IPS-15b (cell line): ENCODE results near the gene FYN.

Experiments
- H3K27me3 ChIP-seq: one replicate; pipeline ENCODE4 v1.6.1; 2013; ENCODE audit warnings: low read length; ENCODE audit not compliant: control insufficient read depth, insufficient read depth
- H3K36me3 ChIP-seq: one replicate; pipeline ENCODE4 v1.6.1; 2013; ENCODE audit warnings: low read length; ENCODE audit not compliant: control insufficient read depth, insufficient read depth
- H3K4me1 ChIP-seq: one replicate; pipeline ENCODE4 v1.6.1; 2013; ENCODE audit warnings: mild to moderate bottlenecking, low read length; ENCODE audit not compliant: control insufficient read depth, insufficient read depth
- H3K4me3 ChIP-seq: one replicate; pipeline ENCODE4 v1.5.1; 2013; ENCODE audit warnings: low read depth, low read length
- H3K9ac ChIP-seq: one replicate; pipeline ENCODE4 v1.6.1; 2013; ENCODE audit warnings: low read depth, mild to moderate bottlenecking, low read length
- H3K9me3 ChIP-seq: one replicate; pipeline ENCODE4 v1.6.1; 2013; ENCODE audit warnings: mild to moderate bottlenecking, low read length; ENCODE audit not compliant: control insufficient read depth, insufficient read depth

FYN gene

DNA sequence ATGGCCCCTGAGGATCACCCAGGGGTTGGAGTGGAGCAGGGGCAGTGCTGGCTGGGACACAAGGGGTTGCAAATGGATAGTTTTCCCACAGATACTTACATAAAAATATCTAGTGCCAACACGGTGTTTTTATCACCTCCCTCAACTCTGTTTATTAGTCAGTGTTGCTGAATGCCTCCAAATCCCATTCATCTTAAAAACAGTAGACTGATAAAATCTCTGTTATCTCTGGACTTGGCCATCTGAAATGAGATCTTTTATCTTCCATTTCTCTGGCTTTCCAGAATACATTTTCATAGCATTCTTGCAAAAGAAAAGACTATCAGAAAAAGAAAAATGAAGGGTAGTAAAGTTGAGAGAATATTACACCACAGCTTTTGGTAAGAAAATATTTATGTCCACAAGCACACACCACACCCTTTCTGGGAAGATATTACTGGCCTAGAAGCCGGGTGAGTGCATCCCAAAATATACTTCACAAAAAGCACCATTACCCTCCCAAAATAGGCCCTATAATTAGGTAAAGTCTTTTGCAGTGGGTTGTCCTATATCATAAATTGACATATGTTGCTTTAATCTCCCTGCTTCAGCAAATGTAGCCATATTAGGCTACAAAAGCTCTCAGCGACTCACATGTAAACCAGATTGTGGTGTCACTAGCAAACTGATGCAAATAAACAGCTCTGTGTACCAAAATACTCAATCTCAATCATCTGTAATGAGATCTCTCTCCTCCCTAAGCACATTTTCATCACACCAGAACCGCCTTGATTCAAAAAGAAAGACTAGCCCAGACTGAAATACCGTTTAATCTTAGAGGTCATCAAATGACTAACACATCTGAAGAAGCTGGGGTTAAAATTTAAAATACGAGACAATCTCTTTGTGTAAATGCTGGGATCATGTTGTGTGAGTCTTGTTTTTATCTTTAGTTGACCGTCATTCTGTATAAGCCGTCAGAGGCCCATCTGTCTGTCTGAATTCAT, 96.7 kb downstream of the FYN start:
- no peak overlapping the region for H3K4me3 ChIP-seq

GRCh38 chr6:111775145-111775922, 97.9 kb downstream of the FYN start:
- no peaks in the 10 kb centered on the region for H3K9me3 ChIP-seq
- no peak overlapping the region for H3K4me3 ChIP-seq
- peaks cover 7% of the 10 kb centered on the region for H3K4me1 ChIP-seq
- no peaks in the 10 kb centered on the region for H3K36me3 ChIP-seq
- H3K27me3 ChIP-seq = no peaks in the 10 kb centered on the region
- H3K9ac ChIP-seq = no peak overlapping the region

More for the DNA sequence above, 96.7 kb downstream of the FYN start:
- H3K4me1 ChIP-seq = peaks cover 4% of the 10 kb centered on the region
- H3K36me3 ChIP-seq = no peaks in the 10 kb centered on the region
- H3K27me3 ChIP-seq = no peaks in the 10 kb centered on the region
- H3K9ac ChIP-seq = no peak overlapping the region
- H3K9me3 ChIP-seq = no peaks in the 10 kb centered on the region

DNA sequence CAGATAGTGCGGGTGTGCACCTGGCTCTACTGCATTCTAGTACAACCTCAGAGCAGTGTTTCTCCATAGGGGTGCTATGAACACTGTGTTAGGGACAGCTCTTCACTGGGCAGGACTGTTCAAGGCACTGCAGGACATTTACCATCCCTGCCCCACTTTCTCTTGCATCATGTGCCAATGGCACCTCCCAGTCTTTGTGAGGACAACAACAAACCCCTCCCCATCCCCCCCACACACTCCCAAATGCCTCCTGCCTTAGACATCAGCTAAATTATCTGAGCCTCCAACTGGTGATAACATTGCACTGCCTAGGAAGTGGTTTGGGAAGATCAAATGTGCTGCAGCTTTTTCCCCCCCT, 98.9 kb downstream of the FYN start:
- Histone ChIP-seq H3K36me3 (no peaks in the 10 kb centered on the region), H3K27me3 (no peaks in the 10 kb centered on the region), H3K9me3 (no peaks in the 10 kb centered on the region), H3K4me1 (peaks cover 7% of the 10 kb centered on the region), H3K4me3 (no peak overlapping the region), H3K9ac (no peak overlapping the region)

DNA sequence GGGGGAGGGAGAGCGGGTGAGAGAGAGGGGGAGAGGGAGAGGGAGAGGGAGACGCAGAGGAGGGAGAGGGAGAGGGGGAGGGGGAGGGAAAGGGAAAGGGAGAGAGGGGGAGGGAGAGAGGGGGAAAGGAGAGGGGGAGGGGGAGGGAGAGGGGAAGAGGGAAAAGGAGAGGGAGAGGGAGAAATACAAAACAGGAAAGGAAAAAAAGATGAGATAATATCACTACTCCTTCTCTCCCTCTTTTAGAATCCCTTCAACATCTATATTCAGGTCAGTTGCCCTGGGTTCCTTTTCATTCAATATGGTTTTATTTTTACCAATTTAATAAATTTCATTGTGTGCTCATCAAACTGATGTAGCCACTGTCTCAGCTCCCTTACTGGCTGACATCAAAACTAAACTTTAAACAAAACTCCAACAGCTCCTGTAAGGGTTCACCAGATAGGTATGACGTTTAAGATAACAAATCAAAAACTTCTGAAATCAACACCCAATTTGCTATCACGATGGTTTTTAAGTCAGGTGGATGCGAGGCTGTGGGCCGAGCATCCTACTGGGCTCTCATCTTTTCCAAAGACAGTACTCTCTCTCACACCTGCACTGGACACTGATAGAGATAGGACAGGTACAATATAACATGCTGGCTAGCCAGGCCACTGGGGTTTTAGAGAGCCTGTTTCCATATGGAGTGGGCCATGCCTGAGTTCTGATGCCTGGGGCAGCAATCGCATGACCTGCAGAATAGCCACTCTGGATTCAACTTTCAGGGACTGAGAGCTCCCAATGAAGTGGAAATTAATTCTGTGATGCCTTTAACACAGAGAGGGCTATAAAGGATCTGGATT, 99.5 kb downstream of the FYN start:
- no peaks in the 10 kb centered on the region for H3K9me3 ChIP-seq
- H3K27me3 ChIP-seq = no peaks in the 10 kb centered on the region
- H3K4me1 ChIP-seq = peaks cover 7% of the 10 kb centered on the region
- H3K4me3 ChIP-seq = no peak overlapping the region
- no peaks in the 10 kb centered on the region for H3K36me3 ChIP-seq
- no peak overlapping the region for H3K9ac ChIP-seq

DNA sequence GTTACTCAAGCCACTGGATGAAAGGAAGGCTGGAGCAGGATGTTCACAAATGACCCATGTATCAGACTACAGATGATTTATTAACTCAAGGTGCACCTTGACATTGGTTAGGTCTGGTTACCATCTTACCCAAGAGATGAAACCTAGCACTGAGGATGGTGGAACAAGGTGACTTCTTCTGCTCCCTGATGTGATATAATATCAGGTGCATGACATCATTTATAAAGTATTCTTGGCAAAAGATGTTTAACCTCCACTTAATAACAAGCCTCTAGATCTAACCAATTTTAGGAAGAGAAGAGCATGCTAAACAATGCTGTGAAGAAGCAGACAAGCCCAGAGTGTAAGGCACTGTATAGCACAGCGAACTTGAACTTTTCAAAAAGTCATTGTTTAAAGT, 100.9 kb downstream of the FYN start:
- H3K9ac ChIP-seq = no peak overlapping the region
- peaks cover 7% of the 10 kb centered on the region for H3K4me1 ChIP-seq

GRCh38 chr6:111771629-111772028, 101.6 kb downstream of the FYN start:
- Histone ChIP-seq H3K9me3 (no peaks in the 10 kb centered on the region), H3K9ac (no peak overlapping the region), H3K27me3 (no peaks in the 10 kb centered on the region), H3K4me3 (no peak overlapping the region), H3K4me1 (peaks cover 7% of the 10 kb centered on the region), H3K36me3 (no peaks in the 10 kb centered on the region)

More for the DNA sequence above, 100.9 kb downstream of the FYN start:
- no peak overlapping the region for H3K4me3 ChIP-seq
- H3K9me3 ChIP-seq = no peaks in the 10 kb centered on the region
- no peaks in the 10 kb centered on the region for H3K27me3 ChIP-seq
- no peaks in the 10 kb centered on the region for H3K36me3 ChIP-seq

DNA sequence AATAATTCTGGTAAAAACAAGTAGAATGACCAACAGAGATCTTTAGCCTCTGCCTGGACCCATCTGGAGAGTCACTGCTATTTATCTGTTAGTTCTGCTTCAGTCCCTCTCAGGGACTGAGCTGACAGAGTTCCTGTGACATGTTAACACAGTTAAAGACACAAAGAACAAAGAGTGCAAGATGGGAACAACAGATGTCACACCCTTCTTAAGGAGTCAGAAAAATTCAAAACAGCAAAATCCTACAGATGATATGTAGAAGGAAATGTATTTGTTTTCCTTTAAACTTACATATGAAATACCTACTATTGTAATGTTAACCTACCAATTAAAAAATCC, 102.2 kb downstream of the FYN start:
- H3K4me3 ChIP-seq = no peak overlapping the region
- no peaks in the 10 kb centered on the region for H3K27me3 ChIP-seq
- H3K9me3 ChIP-seq = no peaks in the 10 kb centered on the region
- no peaks in the 10 kb centered on the region for H3K36me3 ChIP-seq
- H3K9ac ChIP-seq = no peak overlapping the region
- peaks cover 7% of the 10 kb centered on the region for H3K4me1 ChIP-seq

- Histone ChIP-seq H3K4me1 (peaks cover 7% of the 10 kb centered on the region), H3K27me3 (no peaks in the 10 kb centered on the region), H3K9ac (no peak overlapping the region), H3K9me3 (no peaks in the 10 kb centered on the region), H3K4me3 (no peak overlapping the region), H3K36me3 (no peaks in the 10 kb centered on the region)
Observed at GRCh38 chr6:111770263-111771093, 102.8 kb downstream of the FYN start.

GRCh38 chr6:111769365-111770152, 103.7 kb downstream of the FYN start:
- Histone ChIP-seq H3K36me3 (no peaks in the 10 kb centered on the region), H3K27me3 (no peaks in the 10 kb centered on the region), H3K4me1 (peaks cover 9% of the 10 kb centered on the region), H3K9me3 (no peaks in the 10 kb centered on the region), H3K4me3 (no peak overlapping the region), H3K9ac (no peak overlapping the region)

GRCh38 chr6:111768431-111768770, 104.9 kb downstream of the FYN start:
- H3K4me3 ChIP-seq = no peak overlapping the region
- H3K9ac ChIP-seq = no peak overlapping the region
- no peaks in the 10 kb centered on the region for H3K36me3 ChIP-seq
- H3K9me3 ChIP-seq = no peaks in the 10 kb centered on the region
- H3K4me1 ChIP-seq = peaks cover 12% of the 10 kb centered on the region
- H3K27me3 ChIP-seq = no peaks in the 10 kb centered on the region
